Activated CD4-positive, alpha-beta memory T cell treated with anti-CD3 and anti-CD28 coated beads, Interleukin-2, amount 10 ng/mL, durations not matched to agents 7 days and 5 days (primary cell): ENCODE measurements around the gene CD59. TPM values are rescaled to one million over a fixed set of nuclear protein-coding genes. Genes with fewer than 3 reads are reported as not detected.

Experiments used
- CTCF ChIA-PET: fragments of 350-600 bp; sonication (Branson Sonifier 250); formaldehyde crosslinking; loops from one replicate; lab custom pipeline; 2021; ENCODE audit warnings: antibody characterized with exemption, inconsistent platforms; lab: Charles Lee
- POLR2A ChIA-PET: fragments of 350-600 bp; sonication (Branson Sonifier 250); formaldehyde crosslinking; loops from one replicate; lab custom pipeline; 2021; ENCODE audit warnings: antibody characterized with exemption; lab: Charles Lee
- DNase-seq: peaks from one replicate; pipeline ENCODE4 v3.0.0-alpha.2; 2020
- H3K27ac Mint-ChIP-seq: one replicate; pipeline ENCODE4 v1.8.0; 2021; ENCODE audit warnings: mild to moderate bottlenecking, mixed read lengths
- H3K27me3 Mint-ChIP-seq: one replicate; pipeline ENCODE4 v1.8.0; 2021; ENCODE audit warnings: mixed read lengths
- H3K36me3 Mint-ChIP-seq: one replicate; pipeline ENCODE4 v1.8.0; 2021; ENCODE audit warnings: low read depth, mixed read lengths
- H3K4me1 Mint-ChIP-seq: one replicate; pipeline ENCODE4 v1.8.0; 2021; ENCODE audit warnings: mixed read lengths
- H3K4me3 Mint-ChIP-seq: one replicate; pipeline ENCODE4 v1.8.0; 2021; ENCODE audit warnings: mild to moderate bottlenecking, mixed read lengths
- H3K9me3 Mint-ChIP-seq: one replicate; pipeline ENCODE4 v1.8.0; 2021; ENCODE audit warnings: mixed read lengths
- total RNA-seq, 2 experiments: library from RNA; stranded (reverse); gene quantifications; one replicate each; pipeline ENCODE4 v1.2.3, GENCODE V29; 2021

CD59 gene
- total RNA-seq, 2 experiments from 2014 or later: 153 to 158 TPM

- peaks cover 15% of the 10 kb centered on the region for H3K27me3 Mint-ChIP-seq
- no peaks in the 10 kb centered on the region for H3K9me3 Mint-ChIP-seq
- no peak overlapping the region for H3K27ac Mint-ChIP-seq
- H3K36me3 Mint-ChIP-seq: peaks cover 37% of the 10 kb centered on the region
- H3K4me3 Mint-ChIP-seq: no peak overlapping the region
- no peak for DNase-seq
- peaks cover 45% of the 10 kb centered on the region for H3K4me1 Mint-ChIP-seq
- CTCF ChIA-PET: interaction anchor here (0.7 to 1.6 kb wide), 3 partner anchors 11 to 51 kb away, joined by 3 to 4 read pairs (median 4); no protein-coding TSS in a partner anchor
- POLR2A ChIA-PET: interaction anchor here (1.0 to 2.3 kb wide), 3 partner anchors 11 to 36 kb away, joined by 3 to 14 read pairs (median 6); partner anchors contain the start of gene CD59
Measured at GRCh38 chr11:33772300-33772699, 36.1 kb upstream of the CD59 start.

DNA sequence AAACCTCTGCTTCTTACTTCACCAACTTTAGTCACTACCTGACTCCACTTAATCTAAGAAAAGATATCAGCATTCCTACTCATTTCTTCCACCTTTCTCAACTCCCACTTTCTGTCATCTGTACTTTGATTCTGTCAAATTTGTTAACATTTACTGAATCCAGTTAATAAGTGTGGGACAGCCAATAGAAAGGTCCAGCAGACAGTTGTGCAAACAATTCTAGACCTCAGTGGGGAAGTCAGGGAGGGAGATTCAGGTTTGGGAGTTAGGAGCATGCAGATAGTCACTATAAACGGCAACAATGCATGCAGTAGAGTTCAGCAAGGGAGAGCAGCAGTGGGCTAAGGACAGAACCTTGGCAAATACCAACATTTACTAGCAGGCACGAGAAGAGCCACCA lies 34.0 kb upstream of the CD59 start:
- ChIA-PET CTCF (no interaction called here), POLR2A (no interaction called here)
- Mint-ChIP-seq H3K27me3 (peaks cover 7% of the 10 kb centered on the region), H3K36me3 (peaks cover 56% of the 10 kb centered on the region), H3K9me3 (no peaks in the 10 kb centered on the region), H3K4me3 (no peak overlapping the region), H3K4me1 (peaks cover 34% of the 10 kb centered on the region), H3K27ac (no peak overlapping the region)
- DNase-seq: no peak

DNA sequence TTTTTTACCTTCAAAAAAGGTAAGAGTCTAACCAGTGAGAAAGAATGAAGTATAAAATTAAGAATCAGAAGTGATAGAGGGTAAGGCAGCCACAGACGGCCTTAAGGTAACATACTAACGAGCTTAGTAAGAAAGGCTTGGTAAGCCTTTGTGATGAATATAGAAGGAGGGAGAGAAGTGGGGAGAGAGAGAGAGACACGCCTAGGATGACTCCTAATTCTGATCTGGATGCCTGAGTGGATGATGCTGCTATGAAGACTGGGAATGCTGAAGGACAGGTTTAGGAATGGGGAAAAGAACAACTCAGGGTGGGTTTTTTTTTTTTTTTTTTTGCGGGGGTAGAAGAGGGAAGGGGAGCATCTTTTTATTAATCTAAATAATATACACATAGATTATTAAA lies 33.3 kb upstream of the CD59 start:
- POLR2A ChIA-PET: no interaction called here
- no peaks in the 10 kb centered on the region for H3K9me3 Mint-ChIP-seq
- H3K4me1 Mint-ChIP-seq: peaks cover 27% of the 10 kb centered on the region
- peaks cover 62% of the 10 kb centered on the region for H3K36me3 Mint-ChIP-seq
- H3K27me3 Mint-ChIP-seq: no peaks in the 10 kb centered on the region
- DNase-seq: no peak
- H3K4me3 Mint-ChIP-seq: no peak overlapping the region
- CTCF ChIA-PET: interaction anchor here (0.8 kb wide), 1 partner anchor 38 kb away, joined by 4 read pairs; no protein-coding TSS in a partner anchor
- H3K27ac Mint-ChIP-seq: no peak overlapping the region

DNA sequence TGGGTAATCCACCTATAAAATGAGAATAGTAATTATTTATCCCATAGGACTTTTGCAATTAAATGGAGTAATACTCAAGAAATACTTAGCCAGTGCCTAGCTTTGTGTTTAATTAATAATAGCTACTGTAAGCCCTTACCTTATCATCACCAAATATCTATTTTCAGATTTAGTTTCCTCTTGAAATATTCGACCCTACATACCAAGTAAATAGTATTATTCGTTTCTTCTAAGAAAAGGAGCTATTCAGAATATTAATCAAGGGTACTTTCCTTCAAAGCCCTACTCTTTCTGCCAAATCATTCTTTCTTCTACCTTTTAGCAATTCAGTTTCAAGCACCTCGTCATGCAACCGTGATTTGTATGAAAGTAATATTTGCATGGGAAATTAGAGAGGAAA lies 31.4 kb upstream of the CD59 start:
- CTCF ChIA-PET: interaction anchor here (2.1 kb wide), 1 partner anchor 25 kb away, joined by 7 read pairs; no protein-coding TSS in a partner anchor
- no peaks in the 10 kb centered on the region for H3K9me3 Mint-ChIP-seq
- H3K36me3 Mint-ChIP-seq: peaks cover 67% of the 10 kb centered on the region
- H3K27me3 Mint-ChIP-seq: no peaks in the 10 kb centered on the region
- H3K4me1 Mint-ChIP-seq: peaks cover 17% of the 10 kb centered on the region
- POLR2A ChIA-PET: interaction anchor here (1.1 kb wide), 1 partner anchor 32 kb away, joined by 3 read pairs; the partner anchor contains the start of gene CD59
- H3K27ac Mint-ChIP-seq: no peak overlapping the region
- DNase-seq: no peak
- no peak overlapping the region for H3K4me3 Mint-ChIP-seq

- no peak for DNase-seq
- H3K27me3 Mint-ChIP-seq: no peaks in the 10 kb centered on the region
- POLR2A ChIA-PET: no interaction called here
- CTCF ChIA-PET: interaction anchor here (2.1 kb wide), 1 partner anchor 24 kb away, joined by 7 read pairs; no protein-coding TSS in a partner anchor
- no peak overlapping the region for H3K27ac Mint-ChIP-seq
- H3K4me1 Mint-ChIP-seq: peaks cover 5% of the 10 kb centered on the region
- H3K9me3 Mint-ChIP-seq: no peaks in the 10 kb centered on the region
- no peak overlapping the region for H3K4me3 Mint-ChIP-seq
- H3K36me3 Mint-ChIP-seq: peaks cover 67% of the 10 kb centered on the region
Measured at GRCh38 chr11:33766085-33766484, 29.9 kb upstream of the CD59 start.

DNA sequence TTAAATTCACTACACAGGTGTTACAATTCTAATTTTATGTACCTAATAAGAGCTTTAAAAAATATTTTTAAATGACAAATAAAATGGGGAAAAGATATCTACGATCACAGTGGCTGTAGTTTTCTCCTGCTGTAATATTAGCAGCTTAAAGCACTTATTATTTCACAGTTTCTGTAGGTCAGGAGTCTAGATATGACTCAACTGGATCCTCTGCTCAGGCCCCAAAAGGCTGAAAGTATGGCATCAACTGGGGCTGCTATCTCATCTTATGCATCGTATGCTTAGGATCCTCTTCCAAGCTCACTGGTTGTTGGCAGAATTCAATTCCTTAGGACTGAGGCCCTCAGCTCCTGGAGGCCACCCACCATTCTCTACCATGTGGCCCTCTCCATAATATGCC lies 25.2 kb upstream of the CD59 start:
- H3K36me3 Mint-ChIP-seq: peaks cover 71% of the 10 kb centered on the region
- ChIA-PET POLR2A (interaction anchor here (0.8 to 1.0 kb wide), 2 partner anchors 10 to 13 kb away, joined by 3 to 6 read pairs; partner anchors contain the start of gene FBXO3), CTCF (interaction anchor here (0.8 kb wide), 1 partner anchor 11 kb away, joined by 3 read pairs; no protein-coding TSS in a partner anchor)
- peaks cover 2% of the 10 kb centered on the region for H3K4me1 Mint-ChIP-seq
- H3K9me3 Mint-ChIP-seq: no peaks in the 10 kb centered on the region
- no peak overlapping the region for H3K4me3 Mint-ChIP-seq
- DNase-seq: no peak
- H3K27ac Mint-ChIP-seq: no peak overlapping the region
- H3K27me3 Mint-ChIP-seq: no peaks in the 10 kb centered on the region

- H3K36me3 Mint-ChIP-seq: peaks cover 36% of the 10 kb centered on the region
- CTCF ChIA-PET: interaction anchor here (1.4 to 3.8 kb wide), 2 partner anchors 11 to 38 kb away, joined by 5 to 21 read pairs; no protein-coding TSS in a partner anchor
- H3K27me3 Mint-ChIP-seq: no peaks in the 10 kb centered on the region
- H3K27ac Mint-ChIP-seq: no peak overlapping the region
- peaks cover 8% of the 10 kb centered on the region for H3K4me1 Mint-ChIP-seq
- POLR2A ChIA-PET: interaction anchor here (0.8 to 1.3 kb wide), 4 partner anchors 17 to 20 kb away, joined by 3 to 7 read pairs (median 4); partner anchors contain the start of gene FBXO3
- no peak for DNase-seq
- no peak overlapping the region for H3K4me3 Mint-ChIP-seq
- no peaks in the 10 kb centered on the region for H3K9me3 Mint-ChIP-seq
Measured at GRCh38 chr11:33753304-33753967, 17.2 kb upstream of the CD59 start.

GRCh38 chr11:33751878-33752277 lies 15.7 kb upstream of the CD59 start:
- ChIA-PET CTCF (interaction anchor here (1.2 kb wide), 1 partner anchor 9 kb away, joined by 4 read pairs; no protein-coding TSS in a partner anchor), POLR2A (no interaction called here)
- H3K9me3 Mint-ChIP-seq: no peaks in the 10 kb centered on the region
- no peak for DNase-seq
- H3K4me1 Mint-ChIP-seq: peaks cover 8% of the 10 kb centered on the region
- H3K27ac Mint-ChIP-seq: no peak overlapping the region
- H3K27me3 Mint-ChIP-seq: no peaks in the 10 kb centered on the region
- no peak overlapping the region for H3K4me3 Mint-ChIP-seq
- H3K36me3 Mint-ChIP-seq: peaks cover 36% of the 10 kb centered on the region

DNA sequence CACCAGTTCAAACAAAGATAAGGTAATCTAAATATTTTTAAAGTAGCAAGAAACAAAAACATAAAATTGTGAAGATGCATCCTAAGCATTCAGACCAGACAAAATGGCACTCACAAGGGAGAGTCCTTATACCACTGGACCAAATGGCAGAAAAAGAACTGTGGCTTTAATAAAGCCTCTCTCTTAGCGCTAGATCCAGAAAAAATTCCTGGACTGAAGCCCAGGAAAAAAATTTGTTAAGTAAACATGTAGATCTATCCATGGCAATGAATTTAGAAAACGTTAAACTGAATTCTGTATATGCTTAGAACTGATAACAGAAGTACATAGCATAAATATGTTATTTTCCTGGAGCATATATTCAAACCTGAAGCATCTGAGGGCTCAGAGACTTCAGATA lies 11.8 kb upstream of the CD59 start:
- Mint-ChIP-seq H3K27me3 (no peaks in the 10 kb centered on the region), H3K4me3 (no peak overlapping the region), H3K9me3 (no peaks in the 10 kb centered on the region), H3K36me3 (peaks cover 36% of the 10 kb centered on the region), H3K27ac (no peak overlapping the region), H3K4me1 (peaks cover under 1% of the 10 kb centered on the region)
- ChIA-PET CTCF (no interaction called here), POLR2A (no interaction called here)
- no peak for DNase-seq

GRCh38 chr11:33743291-33743690 lies 7.1 kb upstream of the CD59 start:
- POLR2A ChIA-PET: interaction anchor here (1.2 to 1.6 kb wide), 2 partner anchors 12 to 21 kb away, joined by 6 to 9 read pairs; no protein-coding TSS in a partner anchor

GRCh38 chr11:33742249-33742851 lies 6.1 kb upstream of the CD59 start:
- no peaks in the 10 kb centered on the region for H3K4me1 Mint-ChIP-seq
- H3K27ac Mint-ChIP-seq: no peak overlapping the region
- H3K36me3 Mint-ChIP-seq: peaks cover 32% of the 10 kb centered on the region
- ChIA-PET POLR2A (interaction anchor here (0.6 to 1.6 kb wide), 6 partner anchors 13 to 53 kb away, joined by 3 to 9 read pairs (median 4); no protein-coding TSS in a partner anchor), CTCF (interaction anchor here (0.7 to 3.7 kb wide), 28 partner anchors 9 to 412 kb away, joined by 3 to 69 read pairs (median 6); partner anchors contain the start of genes C11orf91 and FBXO3)
- H3K9me3 Mint-ChIP-seq: no peaks in the 10 kb centered on the region
- no peaks in the 10 kb centered on the region for H3K27me3 Mint-ChIP-seq
- DNase-seq: no peak
- H3K4me3 Mint-ChIP-seq: no peak overlapping the region

More at GRCh38 chr11:33743291-33743690, 7.1 kb upstream of the CD59 start:
- no peaks in the 10 kb centered on the region for H3K27me3 Mint-ChIP-seq
- H3K27ac Mint-ChIP-seq: no peak overlapping the region
- no peak for DNase-seq
- no peaks in the 10 kb centered on the region for H3K4me1 Mint-ChIP-seq
- H3K9me3 Mint-ChIP-seq: no peaks in the 10 kb centered on the region
- CTCF ChIA-PET: interaction anchor here (1.1 to 3.7 kb wide), 8 partner anchors 11 to 379 kb away, joined by 3 to 69 read pairs (median 13); no protein-coding TSS in a partner anchor
- peaks cover 38% of the 10 kb centered on the region for H3K36me3 Mint-ChIP-seq
- H3K4me3 Mint-ChIP-seq: no peak overlapping the region

DNA sequence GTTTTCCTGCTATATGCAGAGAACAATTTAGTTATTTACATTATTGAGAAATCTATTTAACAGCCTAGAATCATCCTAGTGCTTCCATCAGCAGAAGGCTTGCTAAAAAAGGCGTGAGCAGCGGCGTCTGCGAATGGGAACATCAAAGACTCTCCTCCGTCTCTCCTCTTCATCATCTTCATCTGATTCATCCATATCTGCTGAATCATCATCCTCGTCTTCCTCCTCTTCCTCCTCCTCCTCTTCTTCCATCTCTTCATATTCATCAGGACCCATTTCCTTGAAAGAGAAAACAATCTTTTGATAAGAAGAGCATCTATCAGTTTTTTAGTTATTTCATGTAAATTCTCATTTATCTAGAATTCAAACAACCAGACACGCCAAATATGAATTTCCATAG lies 5.6 kb upstream of the CD59 start:
- Mint-ChIP-seq H3K9me3 (no peaks in the 10 kb centered on the region), H3K27ac (no peak overlapping the region), H3K36me3 (peaks cover 29% of the 10 kb centered on the region), H3K27me3 (no peaks in the 10 kb centered on the region), H3K4me3 (no peak overlapping the region), H3K4me1 (no peaks in the 10 kb centered on the region)
- ChIA-PET CTCF (interaction anchor here (1.0 to 3.7 kb wide), 21 partner anchors 8 to 378 kb away, joined by 3 to 69 read pairs (median 7); partner anchors contain the start of genes C11orf91 and FBXO3), POLR2A (interaction anchor here (0.6 to 1.6 kb wide), 4 partner anchors 18 to 52 kb away, joined by 3 to 9 read pairs (median 4); no protein-coding TSS in a partner anchor)
- DNase-seq: no peak
